Keratinocyte (primary cell): Measurements from ENCODE around the gene CCL13. TPM values are rescaled to one million over a fixed set of nuclear protein-coding genes. Genes with fewer than 3 reads are reported as not detected.

ENCODE experiments used
- DNase-seq: peaks from one replicate; pipeline ENCODE4 v3.0.0-alpha.2; 2011; ENCODE audit warnings: low read depth, missing footprints, low spot score
- FAIRE-seq: peaks from 2 replicates; lab custom pipeline; 2011; peaks lifted over from hg19 to GRCh38; lab: Jason Lieb, UNC
- H2AFZ ChIP-seq: 2 replicates; pipeline ENCODE4 v1.6.0; 2012; ENCODE audit warnings: low read length, control low read depth, inconsistent platforms; ENCODE audit not compliant: control insufficient read depth
- H3K27ac ChIP-seq: 2 replicates; pipeline ENCODE4 v1.5.1; 2011; ENCODE audit warnings: low read length; ENCODE audit not compliant: control insufficient read depth, insufficient read depth
- H3K27me3 ChIP-seq: 3 replicates; pipeline ENCODE4 v1.6.0; 2011; ENCODE audit warnings: low read length; ENCODE audit not compliant: control insufficient read depth, insufficient read depth; ENCODE audit errors: extremely low read depth
- H3K36me3 ChIP-seq, 2 experiments: 2 replicates in 1 of 2; 3 replicates in 1 of 2; pipeline ENCODE4 v1.5.1; 2011; ENCODE audit warnings: low read length in 2 of 2, mild to moderate bottlenecking in 1 of 2; ENCODE audit not compliant: control insufficient read depth in 2 of 2, insufficient read depth in 2 of 2; ENCODE audit errors: extremely low read depth in 1 of 2
- H3K4me1 ChIP-seq: 3 replicates; pipeline ENCODE4 v1.5.1; 2011; ENCODE audit warnings: low read length; ENCODE audit not compliant: control insufficient read depth, insufficient read depth; ENCODE audit errors: extremely low read depth
- H3K4me2 ChIP-seq: 3 replicates; pipeline ENCODE4 v1.6.0; 2011; ENCODE audit warnings: low read depth, low read length; ENCODE audit not compliant: control insufficient read depth, insufficient read depth; ENCODE audit errors: extremely low read depth
- H3K4me3 ChIP-seq, 3 experiments: fragments of 200-600 bp in 1 of 3; sonication (generic) in 1 of 3; 2 replicates in 2 of 3; 3 replicates in 1 of 3; pipeline ENCODE4 v1.5.1; 2011 to 2016; ENCODE audit warnings: low read length in 3 of 3, mild to moderate bottlenecking in 3 of 3, control low read depth in 2 of 3, inconsistent platforms in 1 of 3, low read depth in 1 of 3, mixed read lengths in 1 of 3, mixed run types in 1 of 3, moderate library complexity in 1 of 3; ENCODE audit not compliant: control insufficient read depth in 2 of 3, insufficient read depth in 2 of 3; ENCODE audit errors: extremely low read depth in 1 of 3
- H3K79me2 ChIP-seq: 2 replicates; pipeline ENCODE4 v1.6.0; 2012; ENCODE audit warnings: low read length; ENCODE audit not compliant: control insufficient read depth, insufficient read depth
- H3K9ac ChIP-seq: 3 replicates; pipeline ENCODE4 v1.6.0; 2011; ENCODE audit warnings: low read length; ENCODE audit not compliant: control insufficient read depth, insufficient read depth; ENCODE audit errors: extremely low read depth
- H3K9me1 ChIP-seq: 3 replicates; pipeline ENCODE4 v1.6.0; 2011; ENCODE audit warnings: low read length; ENCODE audit not compliant: control insufficient read depth, insufficient read depth; ENCODE audit errors: extremely low read depth
- H3K9me3 ChIP-seq: 2 replicates; pipeline ENCODE4 v1.5.1; 2012; ENCODE audit warnings: low read depth, low read length; ENCODE audit not compliant: control insufficient read depth
- H4K20me1 ChIP-seq: 3 replicates; pipeline ENCODE4 v1.6.0; 2011; ENCODE audit warnings: low read length; ENCODE audit not compliant: control insufficient read depth, insufficient read depth; ENCODE audit errors: extremely low read depth
- CTCF ChIP-seq, 3 experiments: IDR thresholded peaks in 1 of 3; conservative IDR thresholded peaks in 1 of 3; optimal IDR thresholded peaks in 1 of 3; 2 replicates in 2 of 3; 3 replicates in 1 of 3; pipeline versions ENCODE3 to v1.5.1; 2011; ENCODE audit warnings: low read length in 3 of 3, mild to moderate bottlenecking in 3 of 3, moderate library complexity in 2 of 3, control low read depth in 1 of 3, inconsistent platforms in 1 of 3; ENCODE audit not compliant: insufficient read depth in 2 of 3; ENCODE audit errors: extremely low read depth in 1 of 3
- EZH2 ChIP-seq: IDR thresholded peaks from one replicate; pipeline ENCODE4 v1.6.1; 2012; ENCODE audit warnings: inconsistent platforms, mild to moderate bottlenecking, low read length, moderate library complexity
- dilution Hi-C: fragments of 300-500 bp; cut with MboI; formaldehyde crosslinking; loops from one replicate; pipeline ENCODE4 v1.7.0; 2020; ENCODE audit warnings: low sequenced_read_pairs; ENCODE audit not compliant: extremely low pct_ligation_motif_present
- polyA plus RNA-seq, 5 experiments: library from polyadenylated mRNA; depleted of rRNA in 3 of 5; stranded (reverse) in 3 of 5; stranded (forward) in 1 of 5; unstranded in 1 of 5; fragments of >200 nt; gene quantifications; 1 replicate in 1 of 5; 2 replicates in 3 of 5; 3 replicates in 1 of 5; pipeline versions ENCODE4 v1.2.1 to v1.2.3, GENCODE V29; 2011 to 2012; ENCODE audit warnings: missing spikeins in 2 of 5, low read depth in 1 of 5, low replicate concordance in 1 of 5

CCL13 gene
- polyA plus RNA-seq, 1 donor (not counting 4 experiments of a cell fraction or from before 2014, with no cell fraction given) = not detected

GRCh38 chr17:34337701-34338100, 18.6 kb upstream of the CCL13 start:
- Histone ChIP-seq H3K4me1 (no peaks in the 10 kb centered on the region), H3K9ac (no peak overlapping the region), H2AFZ (no peak overlapping the region), H3K27ac (no peak overlapping the region), H3K79me2 (no peaks in the 10 kb centered on the region), H3K27me3 (no peaks in the 10 kb centered on the region), H4K20me1 (no peaks in the 10 kb centered on the region), H3K9me3 (no peaks in the 10 kb centered on the region), H3K36me3 (no peaks in the 10 kb centered on the region), H3K4me2 (no peak overlapping the region), H3K9me1 (no peaks in the 10 kb centered on the region), H3K4me3 (no peak overlapping the region)
- dilution Hi-C loops = no loop called here
- FAIRE-seq = no peak
- TF ChIP-seq CTCF (optimal IDR thresholded peaks at IDR 0.05 in 1 of 3, IDR thresholded peaks at IDR 0.05 in 1 of 3, conservative IDR thresholded peaks at IDR 0.05 in 1 of 3; ENCODE audit: extremely low read depth in 1 of 3, insufficient read depth in 2 of 3, low read length in 3 of 3) (no peak), EZH2 (no peak)
- DNase-seq = no peak

GRCh38 chr17:34339138-34339770, 17.0 kb upstream of the CCL13 start:
- H3K79me2 ChIP-seq = no peaks in the 10 kb centered on the region
- H3K27ac ChIP-seq = no peak overlapping the region
- H3K9ac ChIP-seq = no peak overlapping the region
- FAIRE-seq (no peak), DNase-seq (no peak)
- TF ChIP-seq CTCF (optimal IDR thresholded peaks at IDR 0.05 in 1 of 3, IDR thresholded peaks at IDR 0.05 in 1 of 3, conservative IDR thresholded peaks at IDR 0.05 in 1 of 3; ENCODE audit: extremely low read depth in 1 of 3, insufficient read depth in 2 of 3, low read length in 3 of 3) = no peak
- no peak for TF ChIP-seq EZH2
- no peak overlapping the region for H3K4me3 ChIP-seq
- H3K9me3 ChIP-seq = no peaks in the 10 kb centered on the region
- H3K4me2 ChIP-seq = no peak overlapping the region
- no peaks in the 10 kb centered on the region for H4K20me1 ChIP-seq
- no peaks in the 10 kb centered on the region for H3K4me1 ChIP-seq
- dilution Hi-C loops = no loop called here
- H3K27me3 ChIP-seq = no peaks in the 10 kb centered on the region
- H2AFZ ChIP-seq = no peak overlapping the region
- H3K9me1 ChIP-seq = no peaks in the 10 kb centered on the region
- no peaks in the 10 kb centered on the region for H3K36me3 ChIP-seq
